ENCODE measurements around the gene LYPD3.

DNA sequence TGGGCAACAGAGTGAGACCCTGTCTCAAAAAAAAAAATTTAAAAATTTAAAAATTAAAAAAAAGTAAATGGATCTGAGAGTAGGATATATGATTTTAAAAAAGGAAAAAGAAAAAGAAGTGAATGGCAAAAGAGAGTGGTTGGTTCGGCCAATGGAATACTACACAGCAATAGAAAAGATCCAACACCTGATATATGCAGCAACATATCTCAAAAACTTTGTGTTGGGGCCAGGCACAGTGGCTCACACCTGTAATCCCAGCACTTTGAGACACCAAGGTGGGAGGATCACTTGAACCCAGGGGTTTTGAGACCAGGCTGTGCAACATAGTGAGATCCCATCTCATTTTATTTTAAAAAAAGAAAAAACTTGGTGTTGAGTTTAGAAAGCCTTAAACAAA is 1.4 kb upstream of the LYPD3 start:
- TF ChIP-seq JUNB (IDR thresholded peaks at IDR 0.05; ENCODE audit: unreplicated experiment) (no peak), POLR2AphosphoS5 (IDR thresholded peaks at IDR 0.05; ENCODE audit: low read depth) (no peak), EZH2 (IDR thresholded peaks at IDR 0.05; ENCODE audit: low read depth, unreplicated experiment) (no peak)
- TF ChIP-seq, protein P1, sequence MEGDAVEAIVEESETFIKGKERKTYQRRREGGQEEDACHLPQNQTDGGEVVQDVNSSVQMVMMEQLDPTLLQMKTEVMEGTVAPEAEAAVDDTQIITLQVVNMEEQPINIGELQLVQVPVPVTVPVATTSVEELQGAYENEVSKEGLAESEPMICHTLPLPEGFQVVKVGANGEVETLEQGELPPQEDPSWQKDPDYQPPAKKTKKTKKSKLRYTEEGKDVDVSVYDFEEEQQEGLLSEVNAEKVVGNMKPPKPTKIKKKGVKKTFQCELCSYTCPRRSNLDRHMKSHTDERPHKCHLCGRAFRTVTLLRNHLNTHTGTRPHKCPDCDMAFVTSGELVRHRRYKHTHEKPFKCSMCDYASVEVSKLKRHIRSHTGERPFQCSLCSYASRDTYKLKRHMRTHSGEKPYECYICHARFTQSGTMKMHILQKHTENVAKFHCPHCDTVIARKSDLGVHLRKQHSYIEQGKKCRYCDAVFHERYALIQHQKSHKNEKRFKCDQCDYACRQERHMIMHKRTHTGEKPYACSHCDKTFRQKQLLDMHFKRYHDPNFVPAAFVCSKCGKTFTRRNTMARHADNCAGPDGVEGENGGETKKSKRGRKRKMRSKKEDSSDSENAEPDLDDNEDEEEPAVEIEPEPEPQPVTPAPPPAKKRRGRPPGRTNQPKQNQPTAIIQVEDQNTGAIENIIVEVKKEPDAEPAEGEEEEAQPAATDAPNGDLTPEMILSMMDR (conservative IDR thresholded peaks at IDR 0.05; ENCODE audit: low read depth in 2 of 2): no peak
- TF ChIP-seq, protein P2, sequence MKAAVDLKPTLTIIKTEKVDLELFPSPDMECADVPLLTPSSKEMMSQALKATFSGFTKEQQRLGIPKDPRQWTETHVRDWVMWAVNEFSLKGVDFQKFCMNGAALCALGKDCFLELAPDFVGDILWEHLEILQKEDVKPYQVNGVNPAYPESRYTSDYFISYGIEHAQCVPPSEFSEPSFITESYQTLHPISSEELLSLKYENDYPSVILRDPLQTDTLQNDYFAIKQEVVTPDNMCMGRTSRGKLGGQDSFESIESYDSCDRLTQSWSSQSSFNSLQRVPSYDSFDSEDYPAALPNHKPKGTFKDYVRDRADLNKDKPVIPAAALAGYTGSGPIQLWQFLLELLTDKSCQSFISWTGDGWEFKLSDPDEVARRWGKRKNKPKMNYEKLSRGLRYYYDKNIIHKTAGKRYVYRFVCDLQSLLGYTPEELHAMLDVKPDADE (IDR thresholded peaks at IDR 0.05): no peak
- TF ChIP-seq, protein P3, sequence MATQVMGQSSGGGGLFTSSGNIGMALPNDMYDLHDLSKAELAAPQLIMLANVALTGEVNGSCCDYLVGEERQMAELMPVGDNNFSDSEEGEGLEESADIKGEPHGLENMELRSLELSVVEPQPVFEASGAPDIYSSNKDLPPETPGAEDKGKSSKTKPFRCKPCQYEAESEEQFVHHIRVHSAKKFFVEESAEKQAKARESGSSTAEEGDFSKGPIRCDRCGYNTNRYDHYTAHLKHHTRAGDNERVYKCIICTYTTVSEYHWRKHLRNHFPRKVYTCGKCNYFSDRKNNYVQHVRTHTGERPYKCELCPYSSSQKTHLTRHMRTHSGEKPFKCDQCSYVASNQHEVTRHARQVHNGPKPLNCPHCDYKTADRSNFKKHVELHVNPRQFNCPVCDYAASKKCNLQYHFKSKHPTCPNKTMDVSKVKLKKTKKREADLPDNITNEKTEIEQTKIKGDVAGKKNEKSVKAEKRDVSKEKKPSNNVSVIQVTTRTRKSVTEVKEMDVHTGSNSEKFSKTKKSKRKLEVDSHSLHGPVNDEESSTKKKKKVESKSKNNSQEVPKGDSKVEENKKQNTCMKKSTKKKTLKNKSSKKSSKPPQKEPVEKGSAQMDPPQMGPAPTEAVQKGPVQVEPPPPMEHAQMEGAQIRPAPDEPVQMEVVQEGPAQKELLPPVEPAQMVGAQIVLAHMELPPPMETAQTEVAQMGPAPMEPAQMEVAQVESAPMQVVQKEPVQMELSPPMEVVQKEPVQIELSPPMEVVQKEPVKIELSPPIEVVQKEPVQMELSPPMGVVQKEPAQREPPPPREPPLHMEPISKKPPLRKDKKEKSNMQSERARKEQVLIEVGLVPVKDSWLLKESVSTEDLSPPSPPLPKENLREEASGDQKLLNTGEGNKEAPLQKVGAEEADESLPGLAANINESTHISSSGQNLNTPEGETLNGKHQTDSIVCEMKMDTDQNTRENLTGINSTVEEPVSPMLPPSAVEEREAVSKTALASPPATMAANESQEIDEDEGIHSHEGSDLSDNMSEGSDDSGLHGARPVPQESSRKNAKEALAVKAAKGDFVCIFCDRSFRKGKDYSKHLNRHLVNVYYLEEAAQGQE (IDR thresholded peaks at IDR 0.05; ENCODE audit: unreplicated experiment): no peak
